Ovary (tissue), 3 donors: Measurements from ENCODE around the gene ARMC8.

Source experiments
- EP300 ChIP-seq: sonication (generic); formaldehyde crosslinking; IDR thresholded peaks from one replicate; pipeline ENCODE4 v1.6.1; 2017; ENCODE audit warnings: antibody characterized with exemption
- POLR2A ChIP-seq: fragments of 450-650 bp; IDR thresholded peaks from one replicate; pipeline ENCODE4 v1.6.1; 2017; ENCODE audit warnings: antibody characterized with exemption, mild to moderate bottlenecking, moderate library complexity
- TF ChIP-seq, protein P1 (sequence below), 3 donors: fragments of 450-650 bp in 2 of 3; fragments of 200-600 bp in 1 of 3; IDR thresholded peaks; one replicate each; pipeline versions ENCODE4 v1.5.1 to v1.8.0; 2016 to 2022; ENCODE audit warnings: antibody characterized with exemption in 3 of 3, mild to moderate bottlenecking in 1 of 3
- donor health status: DM: no; HTN: no; CAD: no.

DNA sequence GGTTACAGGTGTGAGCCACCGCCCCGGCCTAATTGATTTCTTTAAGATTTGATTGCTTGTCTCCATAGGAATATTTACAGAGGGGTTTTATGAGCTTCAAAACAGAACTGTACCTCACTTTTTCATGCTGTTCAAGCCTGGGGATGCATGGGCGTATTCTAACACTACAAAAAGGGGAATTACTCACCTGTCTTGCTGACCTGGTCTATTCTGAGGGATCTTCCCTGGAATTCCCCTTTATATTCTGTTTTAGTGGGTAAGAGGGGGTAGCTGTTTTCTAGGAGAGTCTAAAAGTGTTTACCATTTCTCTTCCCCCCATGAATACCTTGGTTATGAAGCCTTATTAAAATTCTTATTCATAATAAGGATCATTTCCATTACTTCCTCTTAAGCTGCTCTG is 94.5 kb downstream of the ARMC8 start:
- TF ChIP-seq, protein P1, sequence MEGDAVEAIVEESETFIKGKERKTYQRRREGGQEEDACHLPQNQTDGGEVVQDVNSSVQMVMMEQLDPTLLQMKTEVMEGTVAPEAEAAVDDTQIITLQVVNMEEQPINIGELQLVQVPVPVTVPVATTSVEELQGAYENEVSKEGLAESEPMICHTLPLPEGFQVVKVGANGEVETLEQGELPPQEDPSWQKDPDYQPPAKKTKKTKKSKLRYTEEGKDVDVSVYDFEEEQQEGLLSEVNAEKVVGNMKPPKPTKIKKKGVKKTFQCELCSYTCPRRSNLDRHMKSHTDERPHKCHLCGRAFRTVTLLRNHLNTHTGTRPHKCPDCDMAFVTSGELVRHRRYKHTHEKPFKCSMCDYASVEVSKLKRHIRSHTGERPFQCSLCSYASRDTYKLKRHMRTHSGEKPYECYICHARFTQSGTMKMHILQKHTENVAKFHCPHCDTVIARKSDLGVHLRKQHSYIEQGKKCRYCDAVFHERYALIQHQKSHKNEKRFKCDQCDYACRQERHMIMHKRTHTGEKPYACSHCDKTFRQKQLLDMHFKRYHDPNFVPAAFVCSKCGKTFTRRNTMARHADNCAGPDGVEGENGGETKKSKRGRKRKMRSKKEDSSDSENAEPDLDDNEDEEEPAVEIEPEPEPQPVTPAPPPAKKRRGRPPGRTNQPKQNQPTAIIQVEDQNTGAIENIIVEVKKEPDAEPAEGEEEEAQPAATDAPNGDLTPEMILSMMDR (IDR thresholded peaks at IDR 0.05): no peak
- TF ChIP-seq POLR2A: no peak
- no peak for TF ChIP-seq EP300
